H9 (cell line): ENCODE data around the gene APOA4. TPM values are rescaled to one million over a fixed set of nuclear protein-coding genes. Genes with fewer than 3 reads are reported as not detected.
A peak's percentile ranks its signal among the peaks of the same experiment; 100 is the strongest.

Experiments used
- DNase-seq: peaks from one replicate; pipeline ENCODE4 v3.0.0-alpha.2; 2017
- H2AFZ ChIP-seq: one replicate; pipeline ENCODE4 v1.6.1; 2013; ENCODE audit warnings: mild to moderate bottlenecking, low read length, control low read depth, moderate library complexity
- H2AK5ac ChIP-seq: 2 replicates; pipeline ENCODE4 v1.6.1; 2013; ENCODE audit warnings: low read length, control low read depth, mixed read lengths; ENCODE audit not compliant: insufficient read length
- H2BK120ac ChIP-seq: one replicate; pipeline ENCODE4 v1.6.1; 2013; ENCODE audit warnings: low read depth, mild to moderate bottlenecking, low read length, control low read depth, inconsistent platforms; ENCODE audit not compliant: poor library complexity, severe bottlenecking
- H2BK12ac ChIP-seq: 2 replicates; pipeline ENCODE4 v1.6.1; 2013; ENCODE audit warnings: low read length, control low read depth, mixed read lengths, low read depth; ENCODE audit not compliant: insufficient read length
- H2BK15ac ChIP-seq: 2 replicates; pipeline ENCODE4 v1.6.1; 2013; ENCODE audit warnings: low read depth, low read length, control low read depth
- H2BK20ac ChIP-seq: one replicate; pipeline ENCODE4 v1.6.1; 2013; ENCODE audit warnings: low read depth, mild to moderate bottlenecking, low read length, control low read depth, inconsistent platforms; ENCODE audit not compliant: poor library complexity, severe bottlenecking
- H2BK5ac ChIP-seq: 2 replicates; pipeline ENCODE4 v1.6.1; 2013; ENCODE audit warnings: low read length, control low read depth, mixed read lengths; ENCODE audit not compliant: insufficient read length
- H3K14ac ChIP-seq: 2 replicates; pipeline ENCODE4 v1.6.1; 2013; ENCODE audit warnings: low read length, control low read depth; ENCODE audit not compliant: insufficient read depth
- H3K18ac ChIP-seq: 2 replicates; pipeline ENCODE4 v1.6.1; 2013; ENCODE audit warnings: low read depth, mild to moderate bottlenecking, mixed read lengths, low read length, control low read depth; ENCODE audit not compliant: insufficient read length
- H3K23ac ChIP-seq: 2 replicates; pipeline ENCODE4 v1.6.1; 2013; ENCODE audit warnings: low read length, control low read depth, mixed read lengths, low read depth; ENCODE audit not compliant: insufficient read length
- H3K23me2 ChIP-seq: 2 replicates; pipeline ENCODE4 v1.6.1; 2013; ENCODE audit warnings: low read depth, mild to moderate bottlenecking, mixed read lengths, low read length, control low read depth; ENCODE audit not compliant: insufficient read length, poor library complexity, severe bottlenecking
- H3K27ac ChIP-seq: 2 replicates; pipeline ENCODE4 v1.5.1; 2013; ENCODE audit warnings: low read length, control low read depth, mixed read lengths, low read depth; ENCODE audit not compliant: insufficient read length
- H3K27me3 ChIP-seq: 2 replicates; pipeline ENCODE4 v1.6.1; 2013; ENCODE audit warnings: low read length, control low read depth, inconsistent platforms; ENCODE audit not compliant: insufficient read depth
- H3K4ac ChIP-seq: 2 replicates; pipeline ENCODE4 v1.6.1; 2013; ENCODE audit warnings: low read depth, mild to moderate bottlenecking, control low read depth, inconsistent platforms, low read length, moderate library complexity
- H3K4me1 ChIP-seq: 2 replicates; pipeline ENCODE4 v1.6.1; 2013; ENCODE audit warnings: low read length, control low read depth, inconsistent platforms; ENCODE audit not compliant: insufficient read depth
- H3K4me2 ChIP-seq: 2 replicates; pipeline ENCODE4 v1.6.1; 2013; ENCODE audit warnings: low read length, control low read depth, mixed read lengths; ENCODE audit not compliant: insufficient read length, insufficient read depth
- H3K56ac ChIP-seq: 2 replicates; pipeline ENCODE4 v1.6.1; 2013; ENCODE audit warnings: low read depth, mild to moderate bottlenecking, mixed read lengths, low read length, control low read depth; ENCODE audit not compliant: insufficient read length
- H3K79me1 ChIP-seq: 2 replicates; pipeline ENCODE4 v1.6.1; 2013; ENCODE audit warnings: low read depth, mild to moderate bottlenecking, moderate library complexity, low read length, control low read depth, inconsistent platforms; ENCODE audit not compliant: insufficient read depth, poor library complexity, severe bottlenecking
- H3K79me2 ChIP-seq: 2 replicates; pipeline ENCODE4 v1.6.1; 2013; ENCODE audit warnings: low read length, control low read depth, inconsistent platforms; ENCODE audit not compliant: insufficient read depth
- H3K9ac ChIP-seq: 2 replicates; pipeline ENCODE4 v1.6.1; 2013; ENCODE audit warnings: low read length, control low read depth, mixed read lengths; ENCODE audit not compliant: insufficient read length; ENCODE audit errors: extremely low read depth
- H3K9me3 ChIP-seq: one replicate; pipeline ENCODE4 v1.6.1; 2013; ENCODE audit warnings: low read depth, low read length, inconsistent platforms; ENCODE audit not compliant: control insufficient read depth
- H3T11ph ChIP-seq: one replicate; pipeline ENCODE4 v1.6.1; 2013; ENCODE audit warnings: mild to moderate bottlenecking, low read length, control low read depth, inconsistent platforms
- H4K20me1 ChIP-seq: one replicate; pipeline ENCODE4 v1.6.1; 2013; ENCODE audit not compliant: control insufficient read depth, insufficient read length, insufficient read depth
- H4K5ac ChIP-seq: 2 replicates; pipeline ENCODE4 v1.6.1; 2013; ENCODE audit warnings: low read depth, mild to moderate bottlenecking, mixed read lengths, low read length, control low read depth; ENCODE audit not compliant: insufficient read length
- H4K8ac ChIP-seq: replicated peaks from 2 replicates; pipeline ENCODE4 v1.6.1; 2013; ENCODE audit warnings: low read length, control low read depth, mixed read lengths, low read depth; ENCODE audit not compliant: insufficient read length
- H4K91ac ChIP-seq: 2 replicates; pipeline ENCODE4 v1.6.1; 2013; ENCODE audit warnings: low read depth, mild to moderate bottlenecking, moderate library complexity, mixed read lengths, low read length, control low read depth; ENCODE audit not compliant: insufficient read length
- H3K27ac Mint-ChIP-seq, 3 experiments: 2 replicates in 2 of 3; 3 replicates in 1 of 3; pipeline ENCODE4 v1.8.0; 2020 to 2021; ENCODE audit warnings: mixed read lengths in 3 of 3, mild to moderate bottlenecking in 1 of 3, moderate library complexity in 1 of 3
- H3K27me3 Mint-ChIP-seq: 2 replicates; pipeline ENCODE4 v1.8.0; 2021; ENCODE audit warnings: low read depth, mild to moderate bottlenecking, moderate library complexity, mixed read lengths
- H3K36me3 Mint-ChIP-seq, 3 experiments: 2 replicates in 2 of 3; 3 replicates in 1 of 3; pipeline ENCODE4 v1.8.0; 2020 to 2021; ENCODE audit warnings: low read depth in 3 of 3, mixed read lengths in 3 of 3; ENCODE audit not compliant: insufficient read depth in 1 of 3
- H3K4me1 Mint-ChIP-seq, 2 experiments: 2 replicates each; pipeline ENCODE4 v1.8.0; 2020; ENCODE audit warnings: mixed read lengths in 2 of 2
- H3K4me3 Mint-ChIP-seq, 2 experiments: 2 replicates in 1 of 2; 3 replicates in 1 of 2; pipeline ENCODE4 v1.8.0; 2020 to 2021; ENCODE audit warnings: mild to moderate bottlenecking in 2 of 2, mixed read lengths in 2 of 2, moderate library complexity in 1 of 2
- H3K9me3 Mint-ChIP-seq, 2 experiments: 2 replicates in 1 of 2; 3 replicates in 1 of 2; pipeline ENCODE4 v1.8.0; 2020; ENCODE audit warnings: mild to moderate bottlenecking in 2 of 2, mixed read lengths in 2 of 2, moderate library complexity in 1 of 2
- WGBS: extraction: QIAGEN DNeasy Blood & Tissue Kit; methylation state at CpG from one replicate; pipeline ENCODE4 v1.1.7; 2013; ENCODE audit warnings: missing lambda C conversion rate, low lambda C conversion rate, mixed read lengths; ENCODE audit not compliant: insufficient read length; ENCODE audit errors: extremely low coverage; 5-methylcytosine and 5-hydroxymethylcytosine counted together
- total RNA-seq: library from RNA; stranded (reverse); gene quantifications from 2 replicates; pipeline ENCODE4 v1.2.1, GENCODE V29; 2021
- TF ChIP-seq, protein P1 (sequence below): fragments of 200-600 bp; sonication (generic); conservative IDR thresholded peaks from 3 replicates; pipeline ENCODE4 v1.8.0; 2021; ENCODE audit warnings: antibody characterized with exemption, mild to moderate bottlenecking

Gene APOA4
- total RNA-seq, 1 experiment from 2014 or later, result not detected

DNA sequence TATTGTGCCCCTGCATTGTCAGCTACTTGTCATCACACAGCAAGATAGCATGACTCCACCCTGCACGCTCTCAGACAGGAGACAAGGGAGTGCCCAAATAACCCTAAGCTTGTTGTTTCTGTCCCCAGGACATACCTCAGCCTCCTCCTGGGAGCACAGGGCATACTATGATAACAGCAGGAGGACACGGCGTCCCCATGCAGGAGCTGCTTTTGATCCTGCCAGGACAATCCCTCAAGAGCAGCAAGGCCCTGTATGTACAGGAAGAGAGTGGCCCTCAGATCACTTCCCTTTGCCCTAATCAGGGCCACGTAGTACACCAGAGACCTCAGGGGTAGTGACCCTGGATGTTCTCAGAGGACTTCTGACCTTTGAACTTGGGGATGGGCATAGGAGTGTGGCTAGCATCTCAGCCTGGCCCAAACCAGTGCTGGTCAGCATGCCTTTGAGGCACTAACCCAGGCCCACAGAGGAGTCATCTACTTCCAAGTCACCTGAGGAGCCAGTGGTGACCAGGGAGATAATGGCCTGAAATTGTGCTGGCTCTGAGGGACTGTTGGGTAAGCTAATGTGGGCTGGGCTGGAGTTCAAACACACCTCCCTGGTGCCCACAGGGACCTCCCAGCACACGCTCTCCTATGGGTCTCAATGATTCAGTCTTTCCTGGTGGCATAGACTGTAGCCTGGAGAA lies 9.2 kb downstream of the APOA4 start:
- Mint-ChIP-seq H3K9me3 (no peaks in the 10 kb centered on the region), H3K4me1 (no peaks in the 10 kb centered on the region), H3K36me3 (no peaks in the 10 kb centered on the region), H3K27ac (no peak overlapping the region), H3K27me3 (peaks cover 9% of the 10 kb centered on the region), H3K4me3 (no peak overlapping the region)
- Histone ChIP-seq H2BK15ac (no peak overlapping the region), H3T11ph (no peak overlapping the region), H3K79me1 (no peaks in the 10 kb centered on the region), H3K14ac (0 out of 2 replicates have a peak overlapping the region, but pooled peaks have one; percentile 35), H2BK20ac (no peak overlapping the region), H4K8ac (no peak overlapping the region), H3K23ac (no peak overlapping the region), H2AK5ac (no peak overlapping the region), H4K5ac (no peak overlapping the region), H2BK5ac (no peak overlapping the region), H2AFZ (no peak overlapping the region), H3K23me2 (peaks cover 4% of the 10 kb centered on the region), H3K4me1 (no peaks in the 10 kb centered on the region), H3K9ac (no peak overlapping the region), H3K9me3 (no peaks in the 10 kb centered on the region), H3K27me3 (no peaks in the 10 kb centered on the region), H2BK12ac (no peak overlapping the region), H3K56ac (no peak overlapping the region), H3K4ac (no peak overlapping the region), H3K79me2 (no peaks in the 10 kb centered on the region), H4K20me1 (no peaks in the 10 kb centered on the region), H3K4me2 (no peak overlapping the region), H4K91ac (no peak overlapping the region), H3K27ac (no peak overlapping the region), H2BK120ac (no peak overlapping the region), H3K18ac (no peak overlapping the region)
- no CpG with 5 or more reads among the region's 5 CpGs for WGBS
- DNase-seq, result no peak
- TF ChIP-seq, protein P1, sequence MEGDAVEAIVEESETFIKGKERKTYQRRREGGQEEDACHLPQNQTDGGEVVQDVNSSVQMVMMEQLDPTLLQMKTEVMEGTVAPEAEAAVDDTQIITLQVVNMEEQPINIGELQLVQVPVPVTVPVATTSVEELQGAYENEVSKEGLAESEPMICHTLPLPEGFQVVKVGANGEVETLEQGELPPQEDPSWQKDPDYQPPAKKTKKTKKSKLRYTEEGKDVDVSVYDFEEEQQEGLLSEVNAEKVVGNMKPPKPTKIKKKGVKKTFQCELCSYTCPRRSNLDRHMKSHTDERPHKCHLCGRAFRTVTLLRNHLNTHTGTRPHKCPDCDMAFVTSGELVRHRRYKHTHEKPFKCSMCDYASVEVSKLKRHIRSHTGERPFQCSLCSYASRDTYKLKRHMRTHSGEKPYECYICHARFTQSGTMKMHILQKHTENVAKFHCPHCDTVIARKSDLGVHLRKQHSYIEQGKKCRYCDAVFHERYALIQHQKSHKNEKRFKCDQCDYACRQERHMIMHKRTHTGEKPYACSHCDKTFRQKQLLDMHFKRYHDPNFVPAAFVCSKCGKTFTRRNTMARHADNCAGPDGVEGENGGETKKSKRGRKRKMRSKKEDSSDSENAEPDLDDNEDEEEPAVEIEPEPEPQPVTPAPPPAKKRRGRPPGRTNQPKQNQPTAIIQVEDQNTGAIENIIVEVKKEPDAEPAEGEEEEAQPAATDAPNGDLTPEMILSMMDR, result no peak
